Measurements from ENCODE around the gene MAGEB16.

Gene MAGEB16

GRCh38 chrX:35786271-35786670 lies 11.9 kb upstream of the MAGEB16 start:
- no peaks in the 10 kb centered on the region for H4K20me1 ChIP-seq (ENCODE audit: insufficient read depth, low read length)

GRCh38 chrX:35787867-35788266 lies 10.3 kb upstream of the MAGEB16 start:
- H3K27ac ChIP-seq (ENCODE audit: low read depth, low read length, poor library complexity, severe bottlenecking): no peak overlapping the region
- no peaks in the 10 kb centered on the region for H4K20me1 ChIP-seq (ENCODE audit: insufficient read depth, low read length)
- no peaks in the 10 kb centered on the region for H3K79me2 ChIP-seq (ENCODE audit: insufficient read depth, low read length)
- no peak overlapping the region for H2AFZ ChIP-seq (ENCODE audit: low read length)
- no peaks in the 10 kb centered on the region for H3K9me3 ChIP-seq (ENCODE audit: low read length)
- no peak overlapping the region for H3K9ac ChIP-seq (ENCODE audit: low read length)
- H3K4me2 ChIP-seq (ENCODE audit: low read length): no peak overlapping the region
- no peaks in the 10 kb centered on the region for H3K4me1 ChIP-seq (ENCODE audit: insufficient read depth, low read length, severe bottlenecking)
- H3K36me3 ChIP-seq (ENCODE audit: insufficient read depth, low read length): no peaks in the 10 kb centered on the region
- no peak overlapping the region for H3K4me3 ChIP-seq (ENCODE audit: low read depth, low read length, poor library complexity, severe bottlenecking)
- H3K9me2 ChIP-seq (ENCODE audit: low read depth, low read length): no peaks in the 10 kb centered on the region
- H3K27me3 ChIP-seq (ENCODE audit: insufficient read depth, low read length): no peaks in the 10 kb centered on the region
- TF ChIP-seq EZH2 (IDR thresholded peaks at IDR 0.05; ENCODE audit: borderline replicate concordance, low read length) (no peak), CTCF (IDR thresholded peaks at IDR 0.05; ENCODE audit: low read length) (no peak)
- no peaks in the 10 kb centered on the region for H3F3A ChIP-seq (ENCODE audit: insufficient read depth, low read length)

More at GRCh38 chrX:35786271-35786670, 11.9 kb upstream of the MAGEB16 start:
- Histone ChIP-seq H3F3A (ENCODE audit: insufficient read depth, low read length) (no peaks in the 10 kb centered on the region), H3K9me2 (ENCODE audit: low read depth, low read length) (no peaks in the 10 kb centered on the region), H3K36me3 (ENCODE audit: insufficient read depth, low read length) (no peaks in the 10 kb centered on the region), H3K9ac (ENCODE audit: low read length) (no peak overlapping the region), H3K27me3 (ENCODE audit: insufficient read depth, low read length) (no peaks in the 10 kb centered on the region), H3K79me2 (ENCODE audit: insufficient read depth, low read length) (no peaks in the 10 kb centered on the region), H2AFZ (ENCODE audit: low read length) (no peak overlapping the region), H3K27ac (ENCODE audit: low read depth, low read length, poor library complexity, severe bottlenecking) (no peak overlapping the region), H3K9me3 (ENCODE audit: low read length) (no peaks in the 10 kb centered on the region), H3K4me1 (ENCODE audit: insufficient read depth, low read length, severe bottlenecking) (no peaks in the 10 kb centered on the region), H3K4me2 (ENCODE audit: low read length) (no peak overlapping the region), H3K4me3 (ENCODE audit: low read depth, low read length, poor library complexity, severe bottlenecking) (no peak overlapping the region)
- TF ChIP-seq CTCF (IDR thresholded peaks at IDR 0.05; ENCODE audit: low read length) (no peak), EZH2 (IDR thresholded peaks at IDR 0.05; ENCODE audit: borderline replicate concordance, low read length) (no peak)

GRCh38 chrX:35800474-35800873 lies 2.3 kb downstream of the MAGEB16 start:
- no peaks in the 10 kb centered on the region for H3K9me2 ChIP-seq (ENCODE audit: low read depth, low read length)
- H3K9me3 ChIP-seq (ENCODE audit: low read length): no peaks in the 10 kb centered on the region
- H3F3A ChIP-seq (ENCODE audit: insufficient read depth, low read length): no peaks in the 10 kb centered on the region
- TF ChIP-seq EZH2 (IDR thresholded peaks at IDR 0.05; ENCODE audit: borderline replicate concordance, low read length) (no peak), CTCF (IDR thresholded peaks at IDR 0.05; ENCODE audit: low read length) (no peak)
- H3K36me3 ChIP-seq (ENCODE audit: insufficient read depth, low read length): no peaks in the 10 kb centered on the region
- no peak overlapping the region for H3K4me2 ChIP-seq (ENCODE audit: low read length)
- H3K79me2 ChIP-seq (ENCODE audit: insufficient read depth, low read length): no peaks in the 10 kb centered on the region
- no peaks in the 10 kb centered on the region for H3K27me3 ChIP-seq (ENCODE audit: insufficient read depth, low read length)
- H2AFZ ChIP-seq (ENCODE audit: low read length): no peak overlapping the region
- no peak overlapping the region for H3K9ac ChIP-seq (ENCODE audit: low read length)
- H3K4me1 ChIP-seq (ENCODE audit: insufficient read depth, low read length, severe bottlenecking): no peaks in the 10 kb centered on the region
- no peak overlapping the region for H3K4me3 ChIP-seq (ENCODE audit: low read depth, low read length, poor library complexity, severe bottlenecking)
- H4K20me1 ChIP-seq (ENCODE audit: insufficient read depth, low read length): no peaks in the 10 kb centered on the region
- no peak overlapping the region for H3K27ac ChIP-seq (ENCODE audit: low read depth, low read length, poor library complexity, severe bottlenecking)
